ENCODE data around the gene HIF1A. TPM values are rescaled to one million over a fixed set of nuclear protein-coding genes. Genes with fewer than 3 reads are reported as not detected.
"Not testable (repeated sequence)": the region's sequence is repeated elsewhere in the genome, so short reads cannot be mapped to it uniquely, and the experiment has no call there.

The HIF1A gene
- total RNA-seq, 1 experiment from 2014 or later: 58.5 TPM

- H3K4me3 ChIP-seq: peak overlapping the region; percentile 49
- no peaks in the 10 kb centered on the region for H3K27me3 ChIP-seq
- H3K36me3 ChIP-seq: peaks cover 17% of the 10 kb centered on the region
- H3K9me3 ChIP-seq: no peaks in the 10 kb centered on the region
- DNase-seq: peak; percentile 86
These were observed 55.6 kb downstream of the HIF1A start for GRCh38 chr14:61750708-61751474.

DNA sequence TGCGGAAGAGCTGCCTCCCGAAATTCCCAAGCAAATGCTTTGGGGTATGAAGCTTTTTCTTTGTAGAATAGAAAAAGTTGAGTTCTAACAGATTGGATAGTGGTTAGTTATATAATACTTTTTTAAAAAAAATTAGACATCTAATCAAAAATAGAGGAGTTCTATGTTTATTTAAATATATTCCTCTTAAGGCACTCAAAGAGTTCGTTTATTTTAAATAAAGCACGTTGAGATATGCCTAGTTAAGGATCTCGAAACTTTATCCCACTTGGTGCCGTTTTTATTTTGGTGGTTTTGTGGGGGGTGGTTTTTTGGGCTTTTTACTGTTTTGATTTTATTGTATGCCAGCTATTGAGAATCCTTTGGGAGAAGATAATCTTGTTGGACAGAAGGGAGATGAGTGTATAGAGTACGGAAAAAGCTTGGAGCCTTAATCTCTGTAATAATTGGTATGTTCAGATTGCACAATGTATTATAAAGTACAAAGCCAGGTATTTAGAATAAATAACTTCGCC is 56.2 kb downstream of the HIF1A start:
- H3K36me3 ChIP-seq: peaks cover 16% of the 10 kb centered on the region
- H3K27me3 ChIP-seq: no peaks in the 10 kb centered on the region
- H3K9me3 ChIP-seq: no peaks in the 10 kb centered on the region
- H3K4me3 ChIP-seq: peak overlapping the region; percentile 49
- DNase-seq: no peak

DNA sequence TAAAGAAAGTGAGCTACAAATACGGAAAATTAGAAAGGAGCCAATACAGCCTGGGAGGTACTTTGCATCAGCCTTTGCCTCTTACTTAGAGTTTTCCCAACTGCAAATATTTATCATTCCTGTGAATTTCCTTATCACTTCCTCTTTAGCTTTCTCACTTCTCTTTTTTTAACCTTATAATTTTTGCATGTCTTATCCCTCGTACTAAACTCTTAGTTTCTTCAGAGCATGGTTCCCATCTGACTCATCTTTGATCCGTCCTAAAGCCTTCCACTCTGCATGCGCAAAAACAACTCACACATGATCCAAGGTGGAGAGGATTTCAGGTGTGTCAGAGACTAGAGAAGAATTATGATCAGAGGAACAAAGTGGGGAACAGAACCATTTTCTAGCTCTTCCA is 57.3 kb downstream of the HIF1A start:
- Histone ChIP-seq H3K36me3 (peaks cover 8% of the 10 kb centered on the region), H3K4me3 (no peak overlapping the region), H3K27me3 (no peaks in the 10 kb centered on the region), H3K9me3 (no peaks in the 10 kb centered on the region)
- DNase-seq: no peak

DNA sequence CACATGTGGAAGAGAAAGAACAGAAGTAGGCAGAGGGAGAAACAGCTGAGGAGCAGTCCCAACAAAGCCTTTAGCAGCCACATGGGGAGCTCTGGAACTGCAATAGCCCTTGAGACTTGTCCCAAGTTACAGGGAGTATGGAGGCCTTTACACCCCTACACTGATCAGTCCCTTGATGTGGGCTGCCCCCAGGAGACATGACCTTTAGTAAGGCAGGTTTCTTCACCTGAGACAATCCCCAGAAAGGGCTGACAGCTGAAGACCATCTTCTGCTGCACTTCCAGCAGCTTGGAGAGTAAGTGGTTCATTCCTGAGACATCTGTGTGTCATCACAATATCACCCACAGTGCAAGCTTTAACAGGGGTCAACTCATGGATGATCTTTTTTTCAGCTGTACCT is 58.3 kb downstream of the HIF1A start:
- no peak for DNase-seq
- Histone ChIP-seq H3K27me3 (no peaks in the 10 kb centered on the region), H3K36me3 (peaks cover 4% of the 10 kb centered on the region), H3K4me3 (no peak overlapping the region), H3K9me3 (no peaks in the 10 kb centered on the region)

DNA sequence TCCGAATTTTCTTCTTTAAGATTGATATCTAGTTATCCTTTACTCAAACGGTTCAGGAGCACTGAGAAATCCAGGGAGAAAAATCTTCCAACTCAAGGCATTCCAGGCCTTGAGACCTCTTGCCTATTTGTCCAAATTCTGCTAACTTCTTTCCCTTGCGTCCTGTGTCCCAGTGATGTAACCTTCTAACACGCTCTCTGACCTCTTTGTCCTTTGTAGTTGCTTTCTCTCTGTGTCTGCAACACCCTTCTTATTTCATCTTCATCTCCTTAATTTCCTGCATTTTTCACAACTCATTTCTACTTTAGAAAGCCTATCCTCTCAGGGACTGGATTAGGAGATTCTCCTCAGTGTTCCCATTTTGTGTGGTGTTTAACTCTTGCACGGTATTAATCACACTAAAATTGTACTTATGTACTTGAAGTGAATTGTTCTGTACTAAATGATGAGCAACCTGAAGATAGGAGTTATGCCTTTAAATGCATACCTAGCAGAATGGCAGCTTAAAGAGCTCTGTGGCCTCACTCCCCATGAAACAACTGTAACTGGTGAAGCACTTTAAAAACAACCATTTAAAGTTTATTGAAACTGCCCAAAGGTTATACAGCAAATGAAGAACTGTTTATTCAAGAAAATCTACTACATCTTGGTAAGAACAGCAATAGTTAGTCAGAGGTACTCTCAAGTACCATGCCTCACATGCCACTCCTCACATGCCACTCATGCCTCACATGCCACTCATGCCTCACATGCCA is 59.5 kb downstream of the HIF1A start:
- H3K36me3 ChIP-seq: peaks cover 4% of the 10 kb centered on the region; the same call in 1 of the 2 replicates
- H3K9me3 ChIP-seq: no peaks in the 10 kb centered on the region
- no peaks in the 10 kb centered on the region for H3K27me3 ChIP-seq
- no peak overlapping the region for H3K4me3 ChIP-seq
- DNase-seq: no peak

DNA sequence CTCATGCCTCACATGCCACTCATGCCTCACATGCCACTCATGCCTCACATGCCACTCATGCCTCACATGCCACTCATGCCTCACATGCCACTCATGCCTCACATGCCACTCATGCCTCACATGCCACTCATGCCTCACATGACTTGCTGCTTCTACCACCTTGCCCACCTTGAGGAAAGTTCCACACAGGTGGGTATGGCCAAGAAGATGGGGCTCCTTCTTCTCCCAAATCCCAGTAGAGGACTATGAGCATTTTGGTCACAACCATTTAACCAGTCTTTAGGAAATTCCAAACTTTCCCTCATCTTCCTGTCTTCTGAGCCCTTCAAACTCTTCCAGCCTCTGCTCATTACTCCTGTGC is 60.0 kb downstream of the HIF1A start:
- not testable (repeated sequence) for H3K4me3 ChIP-seq, H3K27me3 ChIP-seq, H3K36me3 ChIP-seq, H3K9me3 ChIP-seq
- peak; percentile 6 for DNase-seq

GRCh38 chr14:61756135-61756534 is 60.8 kb downstream of the HIF1A start:
- Histone ChIP-seq H3K4me3 (no peak overlapping the region), H3K27me3 (no peaks in the 10 kb centered on the region), H3K36me3 (0 out of 2 replicates have a peak, but pooled peaks cover 2% of the 10 kb centered on the region), H3K9me3 (no peaks in the 10 kb centered on the region)
- no peak for DNase-seq

DNA sequence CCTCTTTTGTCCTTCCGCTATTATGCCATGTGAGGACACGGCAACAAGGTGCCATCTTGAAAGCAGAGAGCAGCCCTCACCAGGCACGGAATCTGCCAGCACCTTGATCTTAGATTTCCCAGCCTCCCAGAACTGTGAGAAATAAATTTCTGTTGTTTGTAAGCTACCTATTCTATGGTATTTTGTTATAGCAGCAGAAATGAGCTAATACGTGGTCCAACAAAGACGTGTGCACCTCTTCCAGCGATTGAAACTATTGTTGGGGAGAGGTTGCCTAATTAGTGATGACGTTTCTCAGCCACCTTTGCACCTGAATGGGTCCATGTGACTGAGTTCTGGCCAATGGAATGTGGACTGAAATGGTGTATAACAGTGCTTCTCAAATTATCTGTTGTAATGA is 64.6 kb downstream of the HIF1A start:
- no peaks in the 10 kb centered on the region for H3K9me3 ChIP-seq
- H3K4me3 ChIP-seq: no peak overlapping the region
- H3K36me3 ChIP-seq: no peaks in the 10 kb centered on the region; the same call in 1 of the 2 replicates
- H3K27me3 ChIP-seq: no peaks in the 10 kb centered on the region
- DNase-seq: no peak

GRCh38 chr14:61761557-61761956 is 66.2 kb downstream of the HIF1A start:
- Histone ChIP-seq H3K9me3 (no peaks in the 10 kb centered on the region), H3K36me3 (peaks cover 1% of the 10 kb centered on the region; the same call in 1 of the 2 replicates), H3K27me3 (no peaks in the 10 kb centered on the region), H3K4me3 (peak overlapping the region; percentile 79)
- no peak for DNase-seq

DNA sequence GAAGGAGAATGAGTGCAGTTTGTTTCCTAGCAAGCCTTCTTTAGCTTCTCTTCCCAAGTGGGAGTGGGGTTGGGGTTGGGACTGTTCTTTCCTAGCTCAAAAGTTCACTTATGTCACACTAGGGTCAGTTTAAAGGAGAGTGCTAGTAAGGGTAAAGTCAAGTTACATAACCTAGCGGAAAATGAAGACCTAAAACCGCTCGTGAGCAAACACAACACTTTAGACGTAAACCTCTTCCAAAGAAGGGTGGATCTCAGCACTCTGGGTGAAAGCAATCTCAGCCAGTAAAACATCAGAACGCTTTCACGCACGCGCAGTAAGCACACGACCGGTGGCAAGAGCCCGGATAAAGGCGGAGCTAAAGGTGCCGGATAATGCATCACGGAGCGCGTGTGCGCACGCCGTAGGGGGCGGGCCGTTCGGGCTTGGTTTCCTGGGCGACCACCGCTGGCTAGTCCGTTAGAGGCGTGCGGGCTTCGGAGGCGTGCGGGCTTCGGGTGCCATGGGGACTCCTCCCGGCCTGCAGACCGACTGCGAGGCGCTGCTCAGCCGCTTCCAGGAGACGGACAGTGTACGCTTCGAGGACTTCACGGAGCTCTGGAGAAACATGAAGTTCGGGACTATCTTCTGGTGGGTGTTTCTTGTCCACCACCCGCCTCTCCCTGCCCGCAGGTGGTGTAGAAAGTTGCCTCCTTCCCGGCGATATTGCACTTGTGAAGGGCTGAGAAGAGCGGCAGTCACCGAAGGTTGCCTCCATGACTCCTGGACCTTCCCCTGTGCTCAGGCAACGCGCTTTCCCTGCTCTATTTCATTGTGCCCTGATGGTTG is 66.9 kb downstream of the HIF1A start, which contains the start of gene SNAPC1:
Gene SNAPC1 (plus strand): TSS at position 462 of the 828 bp plus-strand sequence. CDS start 41 bp downstream, at position 503.
- Histone ChIP-seq H3K27me3 (no peaks in the 10 kb centered on the region), H3K9me3 (no peaks in the 10 kb centered on the region), H3K4me3 (peak within 1 kb of the TSS; percentile 79), H3K36me3 (peaks cover 8% of the 10 kb centered on the region)
- peak; percentile 92 for DNase-seq

- peak overlapping the region; percentile 79 for H3K4me3 ChIP-seq
- no peaks in the 10 kb centered on the region for H3K27me3 ChIP-seq
- no peak for DNase-seq
- peaks cover 27% of the 10 kb centered on the region for H3K36me3 ChIP-seq
- H3K9me3 ChIP-seq: no peaks in the 10 kb centered on the region
These were observed 69.2 kb downstream of the HIF1A start for GRCh38 chr14:61764342-61765122.

DNA sequence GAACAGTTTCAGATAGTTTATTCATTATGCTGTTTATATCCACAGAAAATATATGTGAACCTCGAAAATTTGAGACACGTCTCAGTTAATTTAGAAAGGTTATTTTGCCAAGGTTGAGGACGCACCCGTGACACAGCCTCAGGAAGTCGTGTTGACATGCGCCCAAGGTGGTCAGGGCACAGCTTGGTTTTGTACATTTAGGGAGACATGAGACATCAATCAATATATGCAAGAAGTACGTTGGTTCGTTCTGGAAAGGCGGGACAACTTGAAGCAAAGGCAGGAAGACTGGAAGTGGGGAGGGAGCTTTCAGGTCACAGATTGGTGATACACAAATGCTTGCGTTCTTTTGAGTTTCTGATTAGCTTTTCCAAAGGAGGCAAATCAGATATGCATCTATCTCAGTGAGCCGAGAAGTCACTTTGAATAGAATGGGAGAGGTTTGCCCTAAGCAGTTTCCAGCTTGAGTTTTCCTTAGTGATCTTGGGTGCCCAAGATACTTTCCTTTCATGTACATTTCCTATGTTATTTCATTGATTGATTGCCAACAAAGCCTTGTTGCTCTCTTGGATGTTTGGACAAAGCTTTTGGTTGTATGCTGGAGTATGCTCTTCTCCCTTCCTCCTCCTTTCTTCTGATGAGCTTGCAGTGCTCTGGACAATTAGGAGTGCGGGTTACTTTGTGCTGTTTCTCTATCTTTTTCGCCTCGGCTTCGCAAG is 70.1 kb downstream of the HIF1A start:
- H3K4me3 ChIP-seq: no peak overlapping the region
- H3K9me3 ChIP-seq: no peaks in the 10 kb centered on the region
- H3K36me3 ChIP-seq: peaks cover 32% of the 10 kb centered on the region
- H3K27me3 ChIP-seq: no peaks in the 10 kb centered on the region
- DNase-seq: no peak

DNA sequence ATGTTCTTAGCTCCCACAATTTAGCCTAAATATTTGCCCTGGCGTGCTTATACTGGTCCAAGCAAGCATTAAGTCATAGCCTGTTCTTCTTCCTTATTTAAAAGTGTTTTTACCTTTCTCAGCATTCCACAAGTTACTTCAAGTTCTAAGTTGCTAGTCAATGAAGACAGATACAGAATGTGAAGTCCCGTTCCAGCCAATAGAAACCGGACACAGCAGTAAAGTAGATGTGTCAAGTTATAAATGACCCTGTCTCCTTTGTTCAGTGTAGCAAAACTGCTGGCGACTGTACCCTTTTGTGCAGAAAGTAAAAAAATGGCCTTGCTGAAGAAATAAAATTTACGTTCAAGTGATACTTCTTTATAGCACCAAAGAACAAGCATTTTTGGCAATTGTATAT is 70.8 kb downstream of the HIF1A start:
- H3K27me3 ChIP-seq: no peaks in the 10 kb centered on the region
- no peak for DNase-seq
- H3K4me3 ChIP-seq: no peak overlapping the region
- H3K9me3 ChIP-seq: no peaks in the 10 kb centered on the region
- peaks cover 38% of the 10 kb centered on the region for H3K36me3 ChIP-seq

- Histone ChIP-seq H3K9me3 (no peaks in the 10 kb centered on the region), H3K36me3 (peaks cover 44% of the 10 kb centered on the region), H3K27me3 (no peaks in the 10 kb centered on the region), H3K4me3 (no peak overlapping the region)
- DNase-seq: no peak
These were observed 72.9 kb downstream of the HIF1A start for GRCh38 chr14:61768240-61768639.

DNA sequence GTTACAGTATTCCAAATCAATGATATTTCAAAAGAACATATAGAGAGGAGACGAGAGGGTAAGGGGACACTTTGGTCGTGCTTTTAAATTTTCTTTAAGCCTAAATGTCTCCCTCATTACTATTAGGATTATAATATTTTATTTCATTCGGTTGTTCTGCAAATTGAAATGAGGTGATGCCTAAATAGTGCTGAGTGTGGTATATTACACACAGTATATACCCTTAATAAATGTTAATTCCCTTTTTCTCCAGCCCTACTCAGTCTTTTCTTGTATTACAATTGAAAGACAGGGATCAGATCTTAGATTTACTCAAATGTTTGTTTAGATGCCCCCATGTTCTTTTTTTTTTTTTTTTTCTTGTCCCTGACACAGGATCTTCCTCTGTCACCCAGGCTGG is 74.6 kb downstream of the HIF1A start:
- Histone ChIP-seq H3K9me3 (no peaks in the 10 kb centered on the region), H3K4me3 (no peak overlapping the region), H3K36me3 (peaks cover 44% of the 10 kb centered on the region), H3K27me3 (no peaks in the 10 kb centered on the region)
- DNase-seq: no peak
